ENCODE results near the gene OR5AR1.

The OR5AR1 gene

GRCh38 chr11:56663386-56663785, at the start of gene OR5AR1:
OR5AR1 (plus strand) TSS chr11:56663686; CDS start chr11:56663686, 0 bp downstream.
- no peak within 1 kb of the TSS for H3K4me3 ChIP-seq (ENCODE audit: low read depth, low read length)
- no peak for TF ChIP-seq CTCF (IDR thresholded peaks at IDR 0.05; ENCODE audit: low read depth, low read length)

- no peak overlapping the region for H3K4me3 ChIP-seq (ENCODE audit: low read depth, low read length)
- TF ChIP-seq CTCF (IDR thresholded peaks at IDR 0.05; ENCODE audit: low read depth, low read length) = no peak
Observed at GRCh38 chr11:56624661-56625110, 38.8 kb upstream of the OR5AR1 start.

DNA sequence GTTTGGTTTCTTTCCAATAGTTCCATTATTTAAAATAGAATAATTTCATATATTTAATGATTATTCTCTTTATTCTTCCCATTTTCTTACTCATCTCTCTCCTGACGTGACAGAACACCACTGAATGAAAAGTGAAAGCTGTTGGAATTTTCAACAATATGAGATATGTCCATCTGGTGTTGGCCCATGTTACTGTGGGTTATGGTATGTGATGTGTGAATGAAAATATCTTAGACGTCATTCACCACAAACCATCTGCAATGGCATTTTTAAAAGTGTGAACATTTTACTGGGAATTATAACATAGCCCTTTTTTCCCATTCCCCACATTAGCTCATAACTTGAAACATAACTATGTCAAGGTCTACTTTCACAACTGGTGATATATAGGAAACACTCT, 37.5 kb upstream of the OR5AR1 start:
- TF ChIP-seq CTCF (IDR thresholded peaks at IDR 0.05; ENCODE audit: low read depth, low read length) = no peak
- no peak overlapping the region for H3K4me3 ChIP-seq (ENCODE audit: low read depth, low read length)

GRCh38 chr11:56632329-56632728, 31.2 kb upstream of the OR5AR1 start:
- H3K4me3 ChIP-seq (ENCODE audit: low read depth, low read length) = no peak overlapping the region
- TF ChIP-seq CTCF (IDR thresholded peaks at IDR 0.05; ENCODE audit: low read depth, low read length) = no peak

- no peak for TF ChIP-seq CTCF (IDR thresholded peaks at IDR 0.05; ENCODE audit: low read depth, low read length)
- no peak overlapping the region for H3K4me3 ChIP-seq (ENCODE audit: low read depth, low read length)
Observed at GRCh38 chr11:56636861-56637260, 26.6 kb upstream of the OR5AR1 start.

DNA sequence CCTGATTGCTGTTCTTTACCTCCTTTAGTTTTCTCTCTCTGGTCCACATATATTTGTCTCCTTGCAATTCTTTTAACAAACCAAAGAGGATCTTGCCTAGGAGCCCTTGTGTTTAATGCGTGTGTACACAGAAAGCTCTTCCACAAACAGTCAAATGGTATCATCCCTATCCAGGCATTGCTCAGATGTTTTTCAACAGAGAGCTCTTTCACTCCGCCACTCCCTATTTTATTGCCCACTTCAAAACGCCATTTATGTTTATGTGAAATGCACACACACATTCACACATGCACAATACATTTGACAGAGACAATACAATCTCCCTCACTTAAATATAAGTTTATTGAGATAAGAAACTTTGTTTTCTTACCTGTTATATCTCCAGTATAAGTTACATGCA, 26.0 kb upstream of the OR5AR1 start:
- no peak overlapping the region for H3K4me3 ChIP-seq (ENCODE audit: low read depth, low read length)
- TF ChIP-seq CTCF (IDR thresholded peaks at IDR 0.05; ENCODE audit: low read depth, low read length) = no peak

- no peak within 1 kb of the TSS for H3K4me3 ChIP-seq (ENCODE audit: low read depth, low read length)
- no peak for TF ChIP-seq CTCF (IDR thresholded peaks at IDR 0.05; ENCODE audit: low read depth, low read length)
Observed at GRCh38 chr11:56642339-56642738, 21.1 kb upstream of the OR5AR1 start, which contains the start of gene OR5AP2. OR5AP2 (minus strand) TSS chr11:56642439; CDS start chr11:56642439, 0 bp downstream.
